ENCODE measurements around the gene SLITRK3. TPM values are rescaled to one million over a fixed set of nuclear protein-coding genes. Genes with fewer than 3 reads are reported as not detected.

Gene SLITRK3
- total RNA-seq, 4 donors from 2014 or later: 0.08 TPM; not detected in 3

GRCh38 chr3:165212580-165212979 is 16.4 kb upstream of the SLITRK3 start:
- no peak for DNase-seq (ENCODE audit: low spot score in 2 of 2)
- intact Hi-C loops (cut with DNase I; ENCODE audit: low total_unique reads): no loop called here
- H3K4me3 ChIP-seq (ENCODE audit: low read depth, poor library complexity, severe bottlenecking): no peak overlapping the region
- WGBS, 2 donors: 88 to 89% methylated on average over 1 of the region's 1 CpG
- no peak for TF ChIP-seq POLR2A (IDR thresholded peaks at IDR 0.05)
- TF ChIP-seq, protein P1, sequence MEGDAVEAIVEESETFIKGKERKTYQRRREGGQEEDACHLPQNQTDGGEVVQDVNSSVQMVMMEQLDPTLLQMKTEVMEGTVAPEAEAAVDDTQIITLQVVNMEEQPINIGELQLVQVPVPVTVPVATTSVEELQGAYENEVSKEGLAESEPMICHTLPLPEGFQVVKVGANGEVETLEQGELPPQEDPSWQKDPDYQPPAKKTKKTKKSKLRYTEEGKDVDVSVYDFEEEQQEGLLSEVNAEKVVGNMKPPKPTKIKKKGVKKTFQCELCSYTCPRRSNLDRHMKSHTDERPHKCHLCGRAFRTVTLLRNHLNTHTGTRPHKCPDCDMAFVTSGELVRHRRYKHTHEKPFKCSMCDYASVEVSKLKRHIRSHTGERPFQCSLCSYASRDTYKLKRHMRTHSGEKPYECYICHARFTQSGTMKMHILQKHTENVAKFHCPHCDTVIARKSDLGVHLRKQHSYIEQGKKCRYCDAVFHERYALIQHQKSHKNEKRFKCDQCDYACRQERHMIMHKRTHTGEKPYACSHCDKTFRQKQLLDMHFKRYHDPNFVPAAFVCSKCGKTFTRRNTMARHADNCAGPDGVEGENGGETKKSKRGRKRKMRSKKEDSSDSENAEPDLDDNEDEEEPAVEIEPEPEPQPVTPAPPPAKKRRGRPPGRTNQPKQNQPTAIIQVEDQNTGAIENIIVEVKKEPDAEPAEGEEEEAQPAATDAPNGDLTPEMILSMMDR (IDR thresholded peaks at IDR 0.05): no peak

DNA sequence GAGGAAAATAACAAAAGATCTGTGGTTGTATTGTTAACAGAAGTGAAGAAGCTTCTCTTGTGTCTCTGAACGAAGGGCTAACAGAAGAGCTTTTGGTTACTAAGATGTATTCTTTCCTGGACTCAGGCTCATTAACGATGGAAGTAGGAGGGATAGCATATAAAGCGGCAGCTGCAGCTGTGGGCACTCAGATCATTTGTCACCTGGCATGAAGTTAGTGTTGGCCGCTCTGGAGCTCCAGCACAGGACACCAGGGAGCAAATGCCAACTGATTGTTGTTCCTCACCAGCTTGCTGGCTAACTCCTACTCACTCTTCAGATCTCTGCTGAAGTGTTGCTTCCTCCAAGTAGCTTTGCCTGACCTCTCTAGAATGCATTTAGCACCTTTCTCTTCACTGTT is 15.5 kb upstream of the SLITRK3 start:
- H3K4me3 ChIP-seq (ENCODE audit: low read depth, poor library complexity, severe bottlenecking): no peak overlapping the region
- intact Hi-C loops (cut with DNase I; ENCODE audit: low total_unique reads): no loop called here
- WGBS, 2 donors: 81 to 86% methylated on average over 4 of the region's 4 CpGs
- TF ChIP-seq, protein P1 (IDR thresholded peaks at IDR 0.05): no peak
- TF ChIP-seq POLR2A (IDR thresholded peaks at IDR 0.05): no peak
- no peak for DNase-seq (ENCODE audit: low spot score in 2 of 2)

GRCh38 chr3:165210727-165211126 is 14.5 kb upstream of the SLITRK3 start:
- no peak for DNase-seq (ENCODE audit: low spot score in 2 of 2)
- intact Hi-C loops (cut with DNase I; ENCODE audit: low total_unique reads): no loop called here
- TF ChIP-seq, protein P1 (IDR thresholded peaks at IDR 0.05): no peak
- no peak for TF ChIP-seq POLR2A (IDR thresholded peaks at IDR 0.05)
- H3K4me3 ChIP-seq (ENCODE audit: low read depth, poor library complexity, severe bottlenecking): no peak overlapping the region
- 89 to 91% methylated on average over 3 of the region's 3 CpGs for WGBS, 2 donors

DNA sequence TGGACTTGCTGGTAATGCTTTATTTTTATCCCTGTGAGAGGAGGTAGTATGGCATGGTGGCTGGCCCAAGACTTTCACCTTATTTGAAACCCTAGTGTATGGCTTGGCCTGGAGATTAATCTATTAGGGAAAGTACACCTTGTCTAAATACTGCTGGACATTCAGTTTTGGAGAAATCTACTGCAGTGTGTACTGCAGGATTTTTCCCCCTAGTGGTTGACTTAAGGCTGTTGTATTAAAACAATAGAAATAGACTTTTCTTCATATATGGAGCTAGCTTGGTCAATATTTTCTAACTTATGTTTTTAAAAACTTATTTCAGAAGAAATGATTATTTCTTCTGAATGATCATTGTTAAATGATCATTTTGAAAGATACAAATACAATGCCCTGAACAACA is 13.9 kb upstream of the SLITRK3 start:
- TF ChIP-seq, protein P1 (IDR thresholded peaks at IDR 0.05): no peak
- no peak for TF ChIP-seq POLR2A (IDR thresholded peaks at IDR 0.05)

GRCh38 chr3:165206454-165207266 is 10.5 kb upstream of the SLITRK3 start:
- H3K4me3 ChIP-seq (ENCODE audit: low read depth, poor library complexity, severe bottlenecking): no peak overlapping the region
- TF ChIP-seq, protein P1 (IDR thresholded peaks at IDR 0.05): no peak
- TF ChIP-seq POLR2A (IDR thresholded peaks at IDR 0.05): no peak
- WGBS, 2 donors: 15 to 17% methylated on average over 26 of the region's 26 CpGs
- DNase-seq (ENCODE audit: low spot score in 2 of 2): peak; percentile 52 to 92
- intact Hi-C loops (cut with DNase I; ENCODE audit: low total_unique reads): no loop called here

More for the DNA sequence above, 13.9 kb upstream of the SLITRK3 start:
- H3K4me3 ChIP-seq (ENCODE audit: low read depth, poor library complexity, severe bottlenecking): no peak overlapping the region
- no peak for DNase-seq (ENCODE audit: low spot score in 2 of 2)
- intact Hi-C loops (cut with DNase I; ENCODE audit: low total_unique reads): no loop called here

DNA sequence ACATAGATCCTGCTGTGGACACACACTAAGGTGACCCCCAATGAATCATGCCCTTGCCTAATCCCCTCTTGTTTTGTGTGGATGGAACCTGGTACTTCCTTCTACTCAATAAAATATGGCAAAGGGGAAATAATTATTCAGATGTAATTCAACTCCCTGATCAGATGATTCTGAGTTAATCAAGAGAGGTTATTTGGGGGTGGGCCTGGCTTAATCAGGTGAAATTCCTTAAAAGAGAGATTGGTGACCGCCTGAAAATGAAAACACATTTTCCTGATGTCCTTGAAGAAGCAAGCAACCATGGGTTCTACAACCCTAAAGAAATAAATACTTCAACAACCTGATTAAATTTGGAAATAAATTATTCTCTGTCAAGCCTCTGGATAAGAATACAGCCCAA is 8.3 kb upstream of the SLITRK3 start:
- intact Hi-C loops (cut with DNase I; ENCODE audit: low total_unique reads): no loop called here
- no peak overlapping the region for H3K4me3 ChIP-seq (ENCODE audit: low read depth, poor library complexity, severe bottlenecking)
- WGBS, 2 donors: 94 to 100% methylated on average over 1 of the region's 1 CpG
- no peak for TF ChIP-seq POLR2A (IDR thresholded peaks at IDR 0.05)
- TF ChIP-seq, protein P1 (IDR thresholded peaks at IDR 0.05): no peak
- no peak for DNase-seq (ENCODE audit: low spot score in 2 of 2)
